GM12872 (cell line): ENCODE data around the gene ACRV1.

Experiments used
- CTCF ChIP-seq: IDR thresholded peaks from 3 replicates; pipeline ENCODE4 v1.5.1; 2011; ENCODE audit warnings: low read depth, mild to moderate bottlenecking, low read length, moderate library complexity; ENCODE audit not compliant: insufficient read depth

Gene ACRV1

DNA sequence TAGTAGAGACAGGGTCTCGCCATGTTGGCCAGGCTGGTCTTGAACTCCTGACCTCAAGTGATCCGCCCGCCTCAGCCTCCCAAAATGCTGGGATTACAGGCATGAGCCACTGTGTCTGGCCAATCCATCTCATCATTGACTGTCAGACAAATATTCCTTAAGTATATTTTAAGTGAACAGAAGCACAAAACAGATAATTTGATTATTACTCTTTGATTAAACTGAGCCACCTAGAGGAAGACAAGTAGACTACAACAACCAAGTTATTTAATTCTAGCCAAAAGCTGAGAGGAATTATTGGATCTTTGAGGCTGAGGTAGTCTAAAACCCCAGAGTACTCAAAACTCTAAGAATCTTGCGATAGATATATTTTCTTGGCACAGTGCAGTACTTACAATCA lies 1.2 kb downstream of the ACRV1 start:
- TF ChIP-seq CTCF, result no peak; the same call in 2 of the 3 replicates

GRCh38 chr11:125675196-125675595 lies 5.5 kb downstream of the ACRV1 start:
- TF ChIP-seq CTCF, result no peak

- TF ChIP-seq CTCF, result no peak
These were observed 6.4 kb downstream of the ACRV1 start for GRCh38 chr11:125674210-125674609.

DNA sequence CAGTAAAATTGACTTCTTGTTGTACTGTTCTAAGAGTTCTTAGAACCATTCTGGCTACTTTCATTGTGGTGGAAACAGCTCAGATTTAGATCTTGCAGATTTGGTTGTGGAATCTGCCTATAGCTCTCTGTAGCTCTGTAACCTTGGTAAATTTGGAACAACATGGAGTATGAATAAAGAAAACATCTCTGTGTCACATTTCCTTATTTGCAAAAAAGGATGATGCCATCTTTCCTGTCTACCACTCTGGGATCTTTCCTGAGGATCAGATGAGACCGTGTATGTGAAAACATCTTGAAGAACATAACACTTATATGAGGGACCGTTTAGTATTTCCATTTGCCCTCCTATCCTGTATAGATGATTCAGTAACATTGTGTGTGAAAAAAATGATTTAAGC lies 9.1 kb downstream of the ACRV1 start:
- TF ChIP-seq CTCF, result no peak

- TF ChIP-seq CTCF, result no peak
These were observed 10.5 kb downstream of the ACRV1 start for GRCh38 chr11:125670172-125670571.

DNA sequence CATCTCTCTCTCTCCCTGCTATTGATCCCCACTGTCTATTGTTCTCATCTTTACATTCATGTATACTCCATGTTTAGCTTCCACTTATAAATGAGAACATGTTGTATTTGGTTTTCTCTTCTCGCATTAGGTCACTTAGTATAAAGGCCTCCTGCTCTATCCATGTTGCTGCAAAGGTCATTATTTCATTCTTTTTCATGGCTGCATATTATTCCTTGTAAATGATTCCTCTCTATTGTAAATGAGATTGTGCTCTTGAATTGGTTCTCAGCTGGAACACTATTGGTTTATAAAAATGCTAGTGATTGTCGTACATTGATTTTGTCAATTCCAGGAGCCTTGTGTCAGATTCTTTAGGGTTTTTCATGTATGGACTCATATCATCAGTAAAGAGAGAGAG lies 13.5 kb downstream of the ACRV1 start:
- TF ChIP-seq CTCF, result no peak

- no peak for TF ChIP-seq CTCF
These were observed 16.7 kb downstream of the ACRV1 start for GRCh38 chr11:125663910-125664309.

DNA sequence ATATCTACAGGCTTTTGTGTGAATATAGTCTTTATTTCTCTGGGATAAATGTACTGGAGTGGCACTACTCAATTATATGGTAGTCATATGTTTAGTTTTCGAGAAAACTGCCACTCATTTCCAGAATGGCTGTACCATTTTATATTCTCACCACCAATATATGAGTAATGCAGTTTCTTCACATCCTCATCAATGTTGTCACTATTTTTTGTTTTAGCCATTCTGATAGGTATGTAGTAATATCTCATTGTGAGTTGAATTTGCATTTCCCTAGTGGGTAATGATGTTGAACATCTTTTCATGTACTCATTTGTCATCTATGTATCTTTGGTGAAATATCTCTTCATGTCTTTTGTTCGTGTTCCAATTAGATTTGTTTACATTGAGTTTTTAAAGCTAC lies 18.0 kb downstream of the ACRV1 start:
- TF ChIP-seq CTCF, result no peak
